OCI-LY7 (cell line): ENCODE results near the gene LFNG. TPM values are rescaled to one million over a fixed set of nuclear protein-coding genes. Genes with fewer than 3 reads are reported as not detected.

Experiments used
- BruUV-seq: library from RNA; stranded (reverse); fragments of 400-500 nt; replicated peaks from 2 replicates; lab custom pipeline; 2021; lab: Mats Ljungman, UMichigan
- CTCF ChIA-PET: fragments of 300-600 bp; sonication (Branson Sonifier 250); formaldehyde crosslinking; loops from one replicate; lab custom pipeline; 2022; ENCODE audit warnings: antibody characterized with exemption; ENCODE audit not compliant: unreplicated experiment; lab: Charles Lee
- POLR2A ChIA-PET: fragments of 300-600 bp; sonication (Branson Sonifier 250); formaldehyde crosslinking; loops from one replicate; lab custom pipeline; 2022; ENCODE audit warnings: antibody characterized with exemption; lab: Charles Lee
- DNase-seq: peaks from one replicate; pipeline ENCODE4 v3.0.0-alpha.2; 2015; ENCODE audit warnings: low spot score
- H2AFZ ChIP-seq: fragments of 200-600 bp; sonication (generic), shearing (Covaris generic); 2 replicates; pipeline ENCODE4 v1.6.1; 2014; ENCODE audit warnings: mild to moderate bottlenecking, antibody characterized with exemption, low read length, moderate library complexity
- H3K27ac ChIP-seq: fragments of 200-600 bp; sonication (generic); 2 replicates; pipeline ENCODE4 v1.5.1; 2014; ENCODE audit warnings: mixed run types, low read depth, mild to moderate bottlenecking, moderate library complexity, low read length, inconsistent platforms; ENCODE audit not compliant: poor library complexity, severe bottlenecking
- H3K36me3 ChIP-seq: fragments of 200-600 bp; sonication (generic); 2 replicates; pipeline ENCODE4 v1.6.1; 2014; ENCODE audit warnings: mild to moderate bottlenecking, antibody characterized with exemption, low read length, moderate library complexity, mixed read lengths; ENCODE audit not compliant: insufficient read depth
- H3K4me1 ChIP-seq: fragments of 200-600 bp; sonication (generic); 2 replicates; pipeline ENCODE4 v1.5.1; 2014; ENCODE audit warnings: mild to moderate bottlenecking, low read length; ENCODE audit not compliant: insufficient read depth, poor library complexity, severe bottlenecking
- H3K4me2 ChIP-seq: fragments of 200-600 bp; sonication (generic); 2 replicates; pipeline ENCODE4 v1.6.1; 2014; ENCODE audit warnings: mild to moderate bottlenecking, low read length
- H3K4me3 ChIP-seq: fragments of 200-600 bp; sonication (generic); 2 replicates; pipeline ENCODE4 v1.5.1; 2014; ENCODE audit warnings: mild to moderate bottlenecking, low read depth, low read length; ENCODE audit not compliant: poor library complexity, severe bottlenecking
- H3K79me2 ChIP-seq: fragments of 200-600 bp; sonication (generic); 2 replicates; pipeline ENCODE4 v1.6.1; 2016; ENCODE audit warnings: low read depth, mild to moderate bottlenecking, low read length, moderate library complexity, mixed read lengths; ENCODE audit not compliant: insufficient read depth
- H3K9me2 ChIP-seq: fragments of 200-600 bp; sonication (generic); 2 replicates; pipeline ENCODE4 v1.6.1; 2016; ENCODE audit warnings: mild to moderate bottlenecking, low read length, mixed read lengths; ENCODE audit not compliant: insufficient read depth
- H3K9me3 ChIP-seq: fragments of 200-600 bp; sonication (generic); 2 replicates; pipeline ENCODE4 v1.6.1; 2014; ENCODE audit warnings: mild to moderate bottlenecking, mixed run types, low read length, mixed read lengths
- H4K20me1 ChIP-seq: fragments of 200-600 bp; sonication (generic); 2 replicates; pipeline ENCODE4 v1.6.1; 2014; ENCODE audit warnings: mild to moderate bottlenecking, antibody characterized with exemption, low read length, moderate library complexity, mixed read lengths; ENCODE audit not compliant: insufficient read depth
- EZH2phosphoT487 ChIP-seq: fragments of 200-600 bp; sonication (generic); IDR thresholded peaks from 2 replicates; pipeline ENCODE4 v1.6.1; 2018; ENCODE audit warnings: low read depth, borderline replicate concordance, mild to moderate bottlenecking, mixed run types, antibody characterized with exemption, low read length, moderate library complexity, mixed read lengths
- intact Hi-C: fragments of 100-400 bp; cut with micrococcal nuclease; formaldehyde crosslinking; loops from one replicate; pipeline ENCODE4 v1.10.0; 2022; ENCODE audit not compliant: unreplicated experiment
- total RNA-seq, 2 experiments: library from RNA; depleted of rRNA in 1 of 2; stranded (reverse); fragments of >200 nt in 1 of 2; shearing (Covaris generic) in 1 of 2; gene quantifications; 2 replicates each; pipeline ENCODE4 v1.2.3, GENCODE V29; 2014 to 2022
- TF ChIP-seq, protein P1 (sequence below): fragments of 200-600 bp; sonication (generic); conservative IDR thresholded peaks from 2 replicates; pipeline ENCODE4 v1.5.1; 2014; ENCODE audit warnings: mild to moderate bottlenecking, antibody characterized with exemption, low read length, moderate library complexity, mixed read lengths

LFNG gene
- total RNA-seq, 2 experiments from 2014 or later: 1.2 to 2.1 TPM

DNA sequence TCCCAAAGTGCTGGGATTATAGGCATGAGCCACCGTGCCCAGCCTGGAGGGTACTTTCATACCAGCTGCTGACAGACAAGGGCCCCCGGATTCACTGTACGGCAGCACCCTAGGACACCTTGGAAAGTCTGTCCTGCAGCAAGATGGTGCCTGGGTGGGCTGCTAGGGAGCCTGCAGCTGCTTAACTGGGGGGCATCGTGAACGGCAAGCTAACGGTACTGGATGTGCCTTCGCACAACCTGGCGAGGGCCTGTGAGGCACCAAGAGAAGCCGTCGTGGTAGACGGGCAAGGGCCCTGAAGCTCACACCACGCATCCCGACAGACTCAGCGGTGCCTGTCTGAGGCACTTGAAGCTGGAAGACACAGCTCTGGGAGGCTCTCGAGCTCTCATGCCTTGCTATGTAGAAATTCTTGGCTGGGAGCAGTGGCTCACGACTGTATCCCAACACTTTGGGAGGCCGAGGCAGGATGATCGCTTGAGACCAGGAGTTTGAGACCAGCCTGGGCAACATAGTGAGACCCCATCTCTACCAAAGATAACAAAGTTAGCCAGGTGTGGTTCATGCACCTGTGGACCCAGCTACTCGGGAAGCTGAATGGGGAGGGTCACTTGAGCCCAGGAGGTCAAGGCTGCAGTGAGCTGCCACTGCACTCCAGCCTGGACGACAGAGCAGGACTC, 26.3 kb downstream of the LFNG start:
- Histone ChIP-seq H3K79me2 (no peaks in the 10 kb centered on the region), H3K27ac (no peak overlapping the region), H3K4me3 (no peak overlapping the region), H4K20me1 (no peaks in the 10 kb centered on the region), H3K9me2 (no peaks in the 10 kb centered on the region), H2AFZ (no peak overlapping the region), H3K36me3 (peaks cover 79% of the 10 kb centered on the region), H3K4me1 (no peaks in the 10 kb centered on the region), H3K4me2 (no peak overlapping the region), H3K9me3 (no peaks in the 10 kb centered on the region)
- intact Hi-C loops: no loop called here
- DNase-seq: no peak
- CTCF ChIA-PET: no interaction called here
- POLR2A ChIA-PET: no interaction called here
- TF ChIP-seq EZH2phosphoT487: no peak
- TF ChIP-seq, protein P1, sequence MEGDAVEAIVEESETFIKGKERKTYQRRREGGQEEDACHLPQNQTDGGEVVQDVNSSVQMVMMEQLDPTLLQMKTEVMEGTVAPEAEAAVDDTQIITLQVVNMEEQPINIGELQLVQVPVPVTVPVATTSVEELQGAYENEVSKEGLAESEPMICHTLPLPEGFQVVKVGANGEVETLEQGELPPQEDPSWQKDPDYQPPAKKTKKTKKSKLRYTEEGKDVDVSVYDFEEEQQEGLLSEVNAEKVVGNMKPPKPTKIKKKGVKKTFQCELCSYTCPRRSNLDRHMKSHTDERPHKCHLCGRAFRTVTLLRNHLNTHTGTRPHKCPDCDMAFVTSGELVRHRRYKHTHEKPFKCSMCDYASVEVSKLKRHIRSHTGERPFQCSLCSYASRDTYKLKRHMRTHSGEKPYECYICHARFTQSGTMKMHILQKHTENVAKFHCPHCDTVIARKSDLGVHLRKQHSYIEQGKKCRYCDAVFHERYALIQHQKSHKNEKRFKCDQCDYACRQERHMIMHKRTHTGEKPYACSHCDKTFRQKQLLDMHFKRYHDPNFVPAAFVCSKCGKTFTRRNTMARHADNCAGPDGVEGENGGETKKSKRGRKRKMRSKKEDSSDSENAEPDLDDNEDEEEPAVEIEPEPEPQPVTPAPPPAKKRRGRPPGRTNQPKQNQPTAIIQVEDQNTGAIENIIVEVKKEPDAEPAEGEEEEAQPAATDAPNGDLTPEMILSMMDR: no peak
- BruUV-seq: no TSS peak

DNA sequence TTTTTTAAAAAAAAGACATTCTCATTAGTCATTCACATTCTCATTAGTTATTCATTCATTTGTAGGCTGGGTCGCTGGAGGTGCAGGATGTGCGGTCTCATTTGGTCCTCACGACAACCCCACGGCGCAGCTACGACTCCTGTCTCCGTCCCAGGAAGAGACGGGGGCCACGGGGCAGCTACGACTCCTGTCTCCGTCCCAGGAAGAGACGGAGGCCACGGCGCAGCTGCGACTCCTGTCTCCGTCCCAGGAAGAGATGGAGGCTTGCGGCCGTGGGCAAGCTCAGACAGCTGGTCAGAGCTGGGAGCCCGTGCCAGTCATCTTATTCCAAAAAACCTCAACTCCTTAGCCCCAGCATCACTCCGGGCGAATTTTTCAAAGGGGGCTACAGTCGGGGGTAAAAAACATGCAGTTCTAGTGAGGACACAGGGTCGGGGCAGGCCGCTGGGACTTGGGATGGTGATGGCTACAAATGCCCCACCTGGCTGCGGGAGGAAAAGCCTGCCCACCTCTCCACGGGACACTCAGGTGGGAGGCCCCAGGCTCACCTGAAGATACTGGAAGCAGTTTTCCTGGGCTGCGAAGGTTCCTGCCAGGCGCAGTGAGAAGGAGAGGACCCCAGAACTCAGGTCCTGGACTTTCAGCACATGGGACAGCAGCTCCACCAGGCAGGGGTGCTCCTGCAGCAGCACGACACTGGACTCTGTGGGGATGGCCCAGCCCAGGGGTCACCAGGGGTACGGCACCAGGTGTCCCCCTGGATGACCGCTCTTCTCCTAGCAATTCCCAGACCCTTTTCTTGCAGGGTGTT, 27.4 kb downstream of the LFNG start:
- Histone ChIP-seq H3K4me1 (peaks cover 4% of the 10 kb centered on the region), H4K20me1 (no peaks in the 10 kb centered on the region), H3K9me2 (no peaks in the 10 kb centered on the region), H2AFZ (no peak overlapping the region), H3K27ac (no peak overlapping the region), H3K36me3 (peaks cover 78% of the 10 kb centered on the region), H3K4me3 (no peak overlapping the region), H3K4me2 (no peak overlapping the region), H3K79me2 (peaks cover 5% of the 10 kb centered on the region; the same call in 1 of the 2 replicates), H3K9me3 (no peaks in the 10 kb centered on the region)
- intact Hi-C loops: no loop called here
- CTCF ChIA-PET: no interaction called here
- no peak for TF ChIP-seq EZH2phosphoT487
- TF ChIP-seq, protein P1: no peak
- DNase-seq: no peak
- POLR2A ChIA-PET: no interaction called here
- BruUV-seq: no TSS peak
